ENCODE results near the gene OR6X1.

GRCh38 chr11:123770712-123771111 is 16.4 kb upstream of the OR6X1 start:
- TF ChIP-seq FOXP2 (optimal IDR thresholded peaks at IDR 0.05; ENCODE audit: control extremely low read depth, extremely low read length, insufficient read depth) (no peak), EZH2 (IDR thresholded peaks at IDR 0.05) (no peak)

Measured in SK-N-MC (cell line).